ENCODE data around the gene NF2.
"Not testable (repeated sequence)": the region's sequence is repeated elsewhere in the genome, so short reads cannot be mapped to it uniquely, and the experiment has no call there.

Gene NF2

DNA sequence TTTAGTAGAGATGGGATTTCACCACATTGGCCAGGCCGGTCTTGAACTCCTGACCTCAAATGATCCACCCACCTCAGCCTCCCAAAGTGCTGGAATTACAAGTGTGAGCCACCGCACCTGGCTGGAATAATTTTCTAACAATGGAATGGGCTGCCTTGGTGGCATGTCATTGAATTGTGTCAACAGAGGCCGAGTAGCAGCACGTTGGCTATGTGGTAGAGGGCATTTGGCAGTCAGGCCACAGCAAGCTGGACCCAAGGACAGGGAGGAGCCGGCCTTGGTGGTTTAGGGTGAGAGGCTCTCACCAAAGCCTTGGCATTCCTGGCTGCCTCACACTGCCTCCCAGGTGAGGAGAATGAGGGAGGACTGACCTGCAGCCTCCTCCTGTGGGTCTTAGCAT, 18.5 kb upstream of the NF2 start:
- Mint-ChIP-seq H3K4me3 (no peak overlapping the region), H3K27ac (no peak overlapping the region), H3K4me1 (peaks cover 14% of the 10 kb centered on the region), H3K27me3 (no peaks in the 10 kb centered on the region), H3K36me3 (no peaks in the 10 kb centered on the region), H3K9me3 (no peaks in the 10 kb centered on the region)

DNA sequence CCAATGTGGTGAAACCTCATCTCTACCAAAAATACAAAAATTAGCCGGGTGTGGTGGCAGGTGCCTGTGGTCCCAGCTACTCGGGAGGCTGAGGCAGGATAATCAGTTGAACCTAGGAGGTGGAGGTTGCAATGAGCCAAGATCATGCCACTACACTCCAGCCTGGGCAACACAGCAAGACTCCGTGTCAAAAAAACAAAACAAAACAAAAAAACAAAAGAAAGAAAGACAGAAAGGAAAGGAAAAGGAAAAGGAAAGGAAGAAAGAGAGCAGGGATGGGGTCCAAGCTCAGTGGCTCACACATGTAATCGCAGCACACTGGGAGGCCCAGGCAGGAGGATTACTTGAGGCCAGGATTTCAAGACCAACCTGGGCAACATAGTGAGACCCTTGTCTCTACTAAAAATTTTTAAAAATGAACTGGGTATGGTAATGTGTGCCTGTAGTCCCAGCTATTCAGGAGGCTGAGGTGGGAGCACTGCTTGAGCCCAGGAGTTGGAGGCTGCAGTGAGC, 17.2 kb upstream of the NF2 start:
- H3K27me3 Mint-ChIP-seq, H3K36me3 Mint-ChIP-seq, H3K4me3 Mint-ChIP-seq, H3K9me3 Mint-ChIP-seq, H3K27ac Mint-ChIP-seq: not testable (repeated sequence)
- H3K4me1 Mint-ChIP-seq: peaks cover 17% of the 10 kb centered on the region

- no peak overlapping the region for H3K4me3 Mint-ChIP-seq
- H3K4me1 Mint-ChIP-seq: peaks cover 9% of the 10 kb centered on the region
- H3K27me3 Mint-ChIP-seq: no peaks in the 10 kb centered on the region
- H3K27ac Mint-ChIP-seq: no peak overlapping the region
- no peaks in the 10 kb centered on the region for H3K36me3 Mint-ChIP-seq
- H3K9me3 Mint-ChIP-seq: no peaks in the 10 kb centered on the region
Measured at GRCh38 chr22:29587938-29588699, 15.3 kb upstream of the NF2 start.

- H3K27me3 Mint-ChIP-seq: no peaks in the 10 kb centered on the region
- H3K36me3 Mint-ChIP-seq: no peaks in the 10 kb centered on the region
- no peak overlapping the region for H3K4me3 Mint-ChIP-seq
- H3K9me3 Mint-ChIP-seq: no peaks in the 10 kb centered on the region
- no peak overlapping the region for H3K27ac Mint-ChIP-seq
- peaks cover 9% of the 10 kb centered on the region for H3K4me1 Mint-ChIP-seq
Measured at GRCh38 chr22:29593923-29594322, 9.5 kb upstream of the NF2 start.

DNA sequence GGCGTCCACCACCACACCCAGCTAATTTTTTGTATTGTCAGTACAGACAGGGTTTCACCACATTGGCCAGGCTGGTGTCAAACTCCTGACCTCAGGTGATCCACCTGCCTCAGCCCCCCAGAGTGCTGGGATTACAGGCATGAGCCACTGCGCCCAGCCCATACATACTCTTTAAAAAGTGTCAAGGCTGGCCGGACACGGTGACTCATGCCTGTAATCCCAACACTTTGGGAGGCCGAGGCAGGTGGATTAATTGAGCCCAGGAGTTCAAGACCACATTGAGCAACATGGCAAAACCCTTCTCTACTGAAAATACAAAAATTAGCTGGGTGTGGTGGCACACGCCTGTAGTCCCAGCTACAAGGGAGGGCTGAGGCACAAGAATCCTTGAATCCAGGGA, 9.0 kb upstream of the NF2 start:
- not testable (repeated sequence) for H3K27me3 Mint-ChIP-seq, H3K27ac Mint-ChIP-seq, H3K36me3 Mint-ChIP-seq, H3K4me3 Mint-ChIP-seq, H3K9me3 Mint-ChIP-seq, H3K4me1 Mint-ChIP-seq

GRCh38 chr22:29596408-29596807, 7.0 kb upstream of the NF2 start:
- Mint-ChIP-seq H3K4me3 (no peak overlapping the region), H3K36me3 (no peaks in the 10 kb centered on the region), H3K4me1 (no peaks in the 10 kb centered on the region), H3K27ac (no peak overlapping the region), H3K9me3 (no peaks in the 10 kb centered on the region), H3K27me3 (no peaks in the 10 kb centered on the region)

DNA sequence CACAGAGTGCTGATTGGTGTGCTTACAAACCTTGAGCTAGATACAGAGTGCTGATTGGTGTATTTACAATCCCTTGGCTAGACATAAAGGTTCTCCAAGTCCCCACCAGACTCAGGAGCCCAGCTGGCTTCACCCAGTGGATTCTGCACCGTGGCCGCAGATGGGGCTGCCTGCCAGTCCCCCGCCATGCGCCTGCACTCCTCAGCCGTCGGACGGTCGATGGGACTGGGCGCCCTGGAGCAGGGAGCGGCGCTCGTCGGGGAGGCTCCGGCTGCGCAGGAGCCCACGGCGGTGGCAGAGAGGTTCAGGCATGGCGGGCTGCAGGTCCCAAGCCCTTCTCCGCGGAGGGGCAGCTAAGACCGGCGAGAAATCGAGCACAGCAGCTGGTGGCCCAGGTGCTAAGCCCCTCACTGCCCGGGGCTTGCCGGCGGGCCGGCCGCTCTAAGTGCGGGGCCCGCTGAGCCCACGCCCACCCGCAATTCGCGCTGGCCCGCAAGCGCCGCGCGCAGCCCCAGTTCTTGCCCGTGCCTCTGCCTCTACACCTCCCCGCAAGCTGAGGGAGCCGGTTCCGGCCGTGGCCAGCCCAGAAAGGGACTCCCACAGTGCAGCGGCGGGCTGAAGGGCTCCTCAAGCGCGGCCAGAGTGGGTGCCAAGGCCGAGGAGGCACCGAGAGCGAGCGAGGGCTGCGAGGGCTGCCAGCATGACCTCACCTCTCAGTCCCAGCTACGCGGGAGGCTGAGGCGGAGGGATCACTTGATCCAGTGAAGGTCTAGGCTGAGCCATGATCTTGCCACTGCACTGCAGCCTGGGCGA, 5.4 kb upstream of the NF2 start:
- not testable (repeated sequence) for H3K27me3 Mint-ChIP-seq

GRCh38 chr22:29598684-29599020, 4.8 kb upstream of the NF2 start:
- Mint-ChIP-seq H3K4me3 (no peak overlapping the region), H3K27me3 (no peaks in the 10 kb centered on the region), H3K4me1 (peaks cover 3% of the 10 kb centered on the region), H3K27ac (no peak overlapping the region), H3K9me3 (no peaks in the 10 kb centered on the region), H3K36me3 (no peaks in the 10 kb centered on the region)

More for the DNA sequence above, 5.4 kb upstream of the NF2 start:
- not testable (repeated sequence) for H3K4me1 Mint-ChIP-seq, H3K36me3 Mint-ChIP-seq, H3K9me3 Mint-ChIP-seq, H3K27ac Mint-ChIP-seq, H3K4me3 Mint-ChIP-seq

DNA sequence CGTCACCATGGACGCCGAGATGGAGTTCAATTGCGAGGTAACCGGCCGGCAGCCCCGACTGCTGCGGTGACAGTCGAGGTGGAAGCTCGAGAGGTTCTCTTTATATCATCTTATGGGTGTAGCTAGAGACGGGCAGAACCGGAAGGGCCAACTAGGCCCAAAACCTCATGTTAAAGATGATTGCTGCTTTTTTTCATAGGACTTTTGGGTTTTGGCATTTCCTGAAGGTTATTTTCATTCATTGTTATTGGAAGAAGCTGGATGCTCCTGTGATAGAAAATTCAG, 585 bp downstream of the NF2 start:
- no peaks in the 10 kb centered on the region for H3K27me3 Mint-ChIP-seq
- no peaks in the 10 kb centered on the region for H3K9me3 Mint-ChIP-seq

DNA sequence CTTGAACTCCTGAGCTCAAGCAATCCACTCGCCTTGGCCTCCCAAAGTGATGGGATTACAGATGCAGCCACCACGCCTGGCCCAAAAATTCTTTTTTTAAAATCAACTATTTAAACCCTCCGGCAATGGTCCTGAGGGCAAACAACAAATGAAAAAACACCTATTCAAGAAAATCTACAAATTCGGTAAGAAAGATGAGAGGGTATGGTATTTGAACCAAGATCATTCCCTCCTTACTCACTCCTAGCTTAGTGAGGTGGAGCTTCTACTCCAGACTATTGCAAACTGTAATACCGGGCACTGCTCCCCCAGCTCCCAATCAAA, 2.1 kb downstream of the NF2 start:
- Mint-ChIP-seq H3K4me3 (peak overlapping the region; percentile 42), H3K4me1 (peaks cover 46% of the 10 kb centered on the region), H3K27me3 (no peaks in the 10 kb centered on the region), H3K9me3 (no peaks in the 10 kb centered on the region), H3K36me3 (peaks cover 4% of the 10 kb centered on the region), H3K27ac (no peak overlapping the region)

More for the DNA sequence above, 585 bp downstream of the NF2 start:
- Mint-ChIP-seq H3K27ac (peak overlapping the region; percentile 77), H3K4me3 (peak overlapping the region; percentile 97), H3K36me3 (peaks cover 4% of the 10 kb centered on the region), H3K4me1 (peaks cover 40% of the 10 kb centered on the region)

GRCh38 chr22:29606320-29606719, 2.9 kb downstream of the NF2 start:
- H3K4me1 Mint-ChIP-seq: peaks cover 46% of the 10 kb centered on the region
- no peak overlapping the region for H3K27ac Mint-ChIP-seq
- no peaks in the 10 kb centered on the region for H3K9me3 Mint-ChIP-seq
- H3K36me3 Mint-ChIP-seq: peaks cover 4% of the 10 kb centered on the region
- H3K27me3 Mint-ChIP-seq: no peaks in the 10 kb centered on the region
- H3K4me3 Mint-ChIP-seq: no peak overlapping the region

- no peaks in the 10 kb centered on the region for H3K27me3 Mint-ChIP-seq
- H3K36me3 Mint-ChIP-seq: peaks cover 4% of the 10 kb centered on the region
- H3K4me1 Mint-ChIP-seq: peaks cover 46% of the 10 kb centered on the region
- no peaks in the 10 kb centered on the region for H3K9me3 Mint-ChIP-seq
- no peak overlapping the region for H3K27ac Mint-ChIP-seq
- H3K4me3 Mint-ChIP-seq: no peak overlapping the region
Measured at GRCh38 chr22:29607426-29607825, 4.0 kb downstream of the NF2 start.

GRCh38 chr22:29609139-29609538, 5.7 kb downstream of the NF2 start:
- Mint-ChIP-seq H3K27ac (no peak overlapping the region), H3K36me3 (peaks cover 4% of the 10 kb centered on the region), H3K4me1 (peaks cover 40% of the 10 kb centered on the region), H3K9me3 (no peaks in the 10 kb centered on the region), H3K4me3 (no peak overlapping the region), H3K27me3 (no peaks in the 10 kb centered on the region)

GRCh38 chr22:29610780-29611179, 7.3 kb downstream of the NF2 start:
- no peaks in the 10 kb centered on the region for H3K27me3 Mint-ChIP-seq
- H3K4me1 Mint-ChIP-seq: peaks cover 30% of the 10 kb centered on the region
- no peaks in the 10 kb centered on the region for H3K9me3 Mint-ChIP-seq
- H3K27ac Mint-ChIP-seq: no peak overlapping the region
- H3K4me3 Mint-ChIP-seq: no peak overlapping the region
- peaks cover 4% of the 10 kb centered on the region for H3K36me3 Mint-ChIP-seq

GRCh38 chr22:29615705-29616327, 12.4 kb downstream of the NF2 start:
- H3K4me3 Mint-ChIP-seq: no peak overlapping the region
- no peak overlapping the region for H3K27ac Mint-ChIP-seq
- peaks cover 36% of the 10 kb centered on the region for H3K4me1 Mint-ChIP-seq
- H3K9me3 Mint-ChIP-seq: no peaks in the 10 kb centered on the region
- H3K27me3 Mint-ChIP-seq: no peaks in the 10 kb centered on the region
- H3K36me3 Mint-ChIP-seq: no peaks in the 10 kb centered on the region

GRCh38 chr22:29617922-29618629, 14.6 kb downstream of the NF2 start:
- Mint-ChIP-seq H3K4me1 (peaks cover 54% of the 10 kb centered on the region), H3K9me3 (no peaks in the 10 kb centered on the region), H3K27me3 (no peaks in the 10 kb centered on the region), H3K27ac (peak overlapping the region; percentile 44), H3K36me3 (no peaks in the 10 kb centered on the region), H3K4me3 (peak overlapping the region; percentile 37)
